ENCODE results near the gene C3AR1.
A peak's percentile ranks its signal among the peaks of the same experiment; 100 is the strongest.
"Not testable (repeated sequence)": the region's sequence is repeated elsewhere in the genome, so short reads cannot be mapped to it uniquely, and the experiment has no call there.

The C3AR1 gene

DNA sequence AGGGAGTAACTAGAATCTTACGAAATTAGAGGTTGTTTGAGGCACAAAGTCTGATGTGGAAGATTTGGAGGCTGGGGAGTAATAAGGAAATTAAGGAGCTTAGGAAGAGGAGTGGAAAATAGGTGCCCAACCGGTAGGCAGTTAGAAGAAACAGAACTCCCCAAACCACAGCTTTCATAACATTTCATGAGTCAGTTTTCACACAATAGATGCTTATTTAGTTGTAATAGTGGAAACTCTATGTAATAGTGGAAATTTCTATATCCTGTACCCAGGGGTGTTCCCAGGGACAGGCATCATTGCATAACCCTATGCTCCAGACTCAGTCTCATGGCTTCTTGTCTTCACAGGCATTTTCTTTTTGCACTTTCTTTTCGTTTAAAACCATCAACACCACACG lies 8.3 kb downstream of the C3AR1 start:
- DNase-seq (ENCODE audit: low read depth in 2 of 2, low spot score in 1 of 2) = no peak

DNA sequence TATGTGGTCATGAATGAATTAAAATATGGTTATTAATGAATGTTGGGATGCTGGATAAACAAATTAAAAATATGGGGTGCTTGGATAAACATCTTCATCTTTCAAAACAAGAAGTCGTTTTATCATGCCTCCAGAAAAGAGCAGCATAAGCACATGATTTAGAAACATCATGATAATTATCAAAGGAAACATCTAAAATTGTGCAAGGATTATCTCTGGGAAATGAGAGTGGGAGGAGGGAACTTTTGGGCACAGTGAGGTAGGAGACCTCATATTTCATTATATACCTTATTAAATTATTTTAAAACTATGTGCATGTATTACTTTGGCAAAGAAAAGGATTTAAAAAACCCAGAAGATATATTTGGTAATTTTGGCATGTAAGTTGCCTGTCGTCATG lies 8.9 kb downstream of the C3AR1 start:
- no peak for DNase-seq (ENCODE audit: low read depth in 2 of 2, low spot score in 1 of 2)

DNA sequence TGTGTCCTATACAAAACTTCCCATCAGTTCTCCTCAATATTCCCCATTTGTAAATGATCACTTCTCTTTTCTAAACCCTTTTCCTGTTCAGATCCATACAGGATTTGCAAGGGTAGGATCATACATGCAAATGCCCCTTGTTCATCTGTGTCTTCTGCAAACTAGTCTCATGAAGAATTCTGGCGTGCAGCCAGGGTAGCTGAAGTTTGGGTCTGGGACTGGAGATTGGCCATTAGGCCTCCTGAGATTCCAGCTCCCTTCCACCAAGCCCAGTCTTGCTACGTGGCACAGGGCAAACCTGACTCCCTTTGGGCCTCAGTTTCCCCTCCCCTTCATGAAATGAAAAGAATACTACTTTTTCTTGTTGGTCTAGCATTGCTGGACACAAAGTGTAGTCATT lies 11.3 kb downstream of the C3AR1 start:
- DNase-seq (ENCODE audit: low read depth in 2 of 2, low spot score in 1 of 2) = no peak

DNA sequence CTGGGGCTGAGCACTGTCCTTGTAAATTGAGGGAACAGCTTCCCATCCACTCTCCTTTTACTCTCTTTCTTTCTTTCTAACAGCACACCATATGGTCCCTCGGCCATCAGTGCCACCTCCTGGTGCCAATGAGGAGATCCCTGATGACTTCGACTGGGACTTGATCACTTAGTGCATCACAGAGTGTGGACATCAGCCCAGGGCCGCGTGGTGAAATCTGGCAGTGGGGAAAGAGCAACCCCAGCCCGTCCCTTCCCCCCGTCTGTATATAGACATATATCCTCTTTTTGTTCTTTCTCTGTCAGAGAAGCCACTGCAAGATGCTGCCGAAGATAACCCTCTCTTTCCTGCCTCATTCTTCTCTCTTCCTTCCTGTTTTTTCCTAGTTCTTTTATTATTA lies 13.5 kb downstream of the C3AR1 start:
- DNase-seq (ENCODE audit: low read depth in 2 of 2, low spot score in 1 of 2) = no peak

DNA sequence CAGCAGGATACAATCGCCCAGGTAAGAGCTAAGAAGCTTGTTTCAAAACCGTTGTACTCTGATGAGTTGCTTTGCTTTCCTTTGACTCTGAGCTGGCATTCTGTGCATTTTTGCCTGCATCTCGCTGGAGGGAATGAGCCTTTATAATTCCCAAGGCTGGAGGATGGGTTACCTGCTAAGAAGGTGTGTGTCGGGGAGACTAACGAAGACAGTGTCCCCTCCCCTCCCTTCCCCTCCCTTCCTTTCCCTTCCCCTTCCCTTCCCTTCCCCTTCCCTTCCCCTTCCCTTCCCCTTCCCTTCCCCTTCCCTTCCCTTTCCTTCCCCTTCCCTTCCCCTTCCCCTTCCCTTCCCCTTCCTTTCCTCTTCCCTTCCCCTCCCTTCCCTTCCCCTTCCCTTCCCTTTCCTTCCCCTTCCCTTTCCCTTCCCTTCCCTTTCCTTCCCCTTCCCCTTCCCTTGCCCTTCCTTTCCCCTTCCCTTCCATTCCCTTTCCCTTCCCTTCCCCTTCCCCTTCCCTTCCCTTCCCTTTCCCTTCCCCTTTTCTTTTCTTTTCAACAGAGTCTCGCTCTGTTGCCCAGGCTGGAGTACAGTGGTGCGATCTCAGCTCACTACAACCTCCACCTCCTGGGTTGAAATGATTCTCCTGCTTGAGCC lies 15.4 kb downstream of the C3AR1 start:
- DNase-seq (ENCODE audit: low read depth in 2 of 2, low spot score in 1 of 2) = no peak

DNA sequence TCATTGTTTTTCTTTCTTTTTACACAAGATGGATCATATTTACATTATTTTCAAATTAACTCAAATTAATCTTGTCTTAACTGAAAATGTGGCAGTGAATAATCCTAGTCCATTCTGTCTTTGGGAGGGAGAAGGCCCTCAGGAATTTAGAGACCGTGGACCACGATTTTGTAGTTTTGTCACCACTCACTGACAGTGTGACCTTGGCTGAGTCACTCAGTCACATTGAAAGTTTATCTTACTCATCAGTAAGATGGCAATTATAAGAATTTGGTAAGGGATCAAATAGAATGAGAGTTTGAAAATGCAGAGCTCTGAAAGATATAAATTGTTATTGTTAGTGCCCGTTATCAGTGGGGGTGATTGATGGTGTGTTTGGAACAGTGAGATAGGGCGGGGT lies 17.3 kb downstream of the C3AR1 start:
- no peak for DNase-seq (ENCODE audit: low read depth in 2 of 2, low spot score in 1 of 2)

DNA sequence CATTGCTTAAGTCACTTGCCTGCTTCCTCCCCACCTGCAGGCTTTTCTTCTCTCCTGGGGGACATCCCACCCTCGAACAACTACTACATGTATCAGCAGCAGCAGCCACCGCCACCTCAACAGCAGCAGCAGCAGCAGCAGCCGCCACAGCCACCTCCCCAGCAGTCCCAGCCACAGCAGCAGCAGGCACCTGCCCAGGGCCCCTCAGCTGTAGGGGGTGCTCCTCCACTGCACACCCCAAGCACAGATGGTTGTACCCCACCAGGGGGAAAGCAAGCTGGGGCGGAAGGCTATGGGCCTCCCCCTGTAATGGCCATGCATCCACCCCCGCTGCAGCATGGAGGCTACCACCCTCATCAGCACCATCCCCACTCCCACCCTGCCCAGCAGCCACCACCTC lies 18.3 kb downstream of the C3AR1 start:
- no peak for DNase-seq (ENCODE audit: low read depth in 2 of 2, low spot score in 1 of 2)

DNA sequence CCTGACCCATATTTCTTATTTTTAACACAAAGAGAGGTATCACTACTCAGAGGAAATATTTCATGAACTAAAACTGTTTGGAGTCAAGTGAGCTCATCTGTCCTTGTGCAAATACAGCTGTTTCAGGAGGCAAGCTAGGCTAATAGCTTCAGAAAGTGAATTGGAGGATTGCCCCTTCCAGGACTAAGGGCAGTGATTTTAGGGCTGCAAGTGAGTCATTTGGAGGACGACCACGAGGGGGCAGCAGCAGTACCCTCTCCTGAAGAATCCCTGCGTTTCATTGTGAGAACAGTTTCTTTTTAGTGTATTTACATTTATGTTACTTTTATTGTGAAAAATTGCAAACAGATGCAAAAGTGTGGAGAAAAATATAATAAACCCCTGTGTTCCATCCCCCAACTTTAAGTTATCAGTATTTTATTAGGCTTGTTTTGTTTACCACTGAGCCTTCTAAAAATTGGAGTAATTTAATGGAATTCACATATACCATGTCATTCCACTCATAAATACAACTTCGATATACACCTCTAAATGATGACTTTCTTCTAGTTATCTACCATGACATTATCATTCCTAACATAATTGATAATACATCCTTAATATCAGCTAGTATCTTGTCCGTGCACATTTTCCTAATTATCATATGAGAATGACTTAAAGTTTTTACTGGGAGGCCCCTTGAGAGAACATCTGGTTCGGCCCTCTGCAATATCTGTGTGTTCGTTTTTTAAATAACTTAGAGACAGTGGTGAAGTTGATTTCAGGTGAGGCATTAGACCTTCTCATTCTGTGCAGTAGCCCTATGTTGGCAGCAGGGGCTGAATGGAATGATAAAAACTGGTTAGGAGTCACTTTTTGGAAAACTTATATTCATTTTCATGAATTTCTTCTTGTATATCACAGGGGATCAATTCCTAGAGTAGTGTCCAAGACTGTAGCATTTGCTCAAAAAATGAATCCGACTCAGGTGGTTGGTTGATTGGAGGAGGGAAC lies 19.9 kb downstream of the C3AR1 start:
- DNase-seq (ENCODE audit: low read depth in 2 of 2, low spot score in 1 of 2) = peak; percentile 66 to 72

DNA sequence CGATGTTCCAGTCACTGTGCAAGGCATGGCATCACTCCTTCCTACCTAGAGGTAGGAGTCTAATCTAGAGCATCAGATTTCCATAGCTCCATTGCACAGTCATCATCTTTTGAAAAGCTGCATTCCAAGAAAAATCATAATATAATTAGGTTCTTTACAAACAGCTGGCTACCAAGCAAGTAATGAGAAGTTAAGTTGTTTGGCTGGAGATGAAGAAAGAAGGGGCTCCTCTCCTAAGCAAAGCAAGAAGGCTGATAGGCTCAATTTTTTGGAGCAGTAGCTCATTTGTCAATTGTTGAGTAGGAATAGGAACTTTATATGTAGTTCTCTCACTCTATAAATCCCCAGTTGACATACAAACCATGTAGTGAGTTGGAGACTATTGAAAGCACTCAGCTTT lies 25.4 kb downstream of the C3AR1 start:
- no peak for DNase-seq (ENCODE audit: low read depth in 2 of 2, low spot score in 1 of 2)

DNA sequence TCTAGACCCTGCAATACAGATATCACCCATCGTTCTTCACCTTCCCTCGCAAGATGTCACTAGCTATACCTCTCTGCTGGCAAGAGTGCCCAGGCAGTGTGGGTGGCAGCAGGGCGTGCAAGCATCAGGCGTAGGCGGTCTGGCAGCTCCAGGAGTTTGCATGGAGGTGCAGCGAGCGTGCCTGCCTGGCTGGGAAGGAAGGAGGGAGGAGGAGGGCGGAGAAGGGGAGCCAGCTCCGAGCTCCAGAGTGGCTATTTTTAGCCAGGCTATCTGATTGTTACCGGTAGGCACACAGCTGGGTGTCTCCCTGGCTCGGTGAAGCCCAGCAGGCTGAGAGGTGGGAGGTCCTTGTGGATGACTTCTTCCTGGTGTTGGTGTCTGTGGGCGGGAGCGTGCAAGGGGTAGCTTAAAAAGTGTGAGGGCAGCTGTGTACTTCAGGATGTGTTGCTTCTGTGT lies 27.5 kb downstream of the C3AR1 start:
- DNase-seq (ENCODE audit: low read depth in 2 of 2, low spot score in 1 of 2) = no peak

DNA sequence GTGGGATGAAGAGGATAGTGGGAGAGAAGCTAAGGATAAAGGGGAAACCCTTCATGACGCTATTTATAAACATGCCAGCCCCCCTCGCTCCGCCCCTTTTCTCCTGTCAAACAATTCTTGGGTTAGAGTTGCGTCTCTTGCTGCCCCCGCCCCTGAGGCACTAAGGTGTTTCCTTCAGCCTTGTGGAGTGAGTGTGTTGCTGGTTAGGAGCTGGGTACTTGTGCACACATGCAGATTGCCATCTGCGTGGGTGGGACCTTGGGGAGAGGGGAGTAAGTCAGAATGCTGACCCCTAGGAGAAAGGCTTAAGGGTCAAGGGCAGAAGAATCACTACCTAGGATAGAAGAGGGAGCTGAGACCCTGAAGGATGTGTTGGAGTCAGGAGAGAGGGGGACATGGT lies 28.2 kb downstream of the C3AR1 start:
- DNase-seq (ENCODE audit: low read depth in 2 of 2, low spot score in 1 of 2) = no peak

DNA sequence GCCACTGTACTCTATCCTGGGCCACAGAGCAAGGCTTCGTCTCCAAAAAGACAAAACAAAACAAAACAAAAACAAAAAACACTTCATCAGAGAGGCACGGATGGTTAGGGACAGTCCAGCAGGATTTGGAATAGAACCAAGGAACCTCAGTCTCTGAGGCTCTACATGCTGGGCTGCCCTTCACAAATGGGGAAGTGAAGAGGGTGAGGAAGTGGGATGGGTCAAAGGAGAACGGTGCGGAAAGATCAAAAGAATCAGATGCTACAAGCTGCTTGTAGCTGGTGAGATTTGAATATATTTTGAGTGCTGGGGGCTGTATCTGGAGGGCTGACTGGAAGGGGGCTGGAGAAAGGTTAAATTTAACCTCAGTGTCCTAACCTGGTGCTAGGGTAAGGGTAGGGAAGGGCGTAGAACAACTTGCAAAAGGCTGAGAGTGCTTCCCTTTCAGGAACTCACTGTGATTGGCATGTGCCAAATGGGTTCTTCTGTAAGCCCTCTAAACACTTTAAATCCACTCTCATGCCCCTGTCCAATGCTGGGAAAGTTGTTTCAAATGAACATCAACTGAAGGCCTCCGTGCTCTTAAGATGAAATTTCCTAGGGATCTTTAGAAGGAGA lies 29.0 kb downstream of the C3AR1 start:
- no peak for DNase-seq (ENCODE audit: low read depth in 2 of 2, low spot score in 1 of 2)

DNA sequence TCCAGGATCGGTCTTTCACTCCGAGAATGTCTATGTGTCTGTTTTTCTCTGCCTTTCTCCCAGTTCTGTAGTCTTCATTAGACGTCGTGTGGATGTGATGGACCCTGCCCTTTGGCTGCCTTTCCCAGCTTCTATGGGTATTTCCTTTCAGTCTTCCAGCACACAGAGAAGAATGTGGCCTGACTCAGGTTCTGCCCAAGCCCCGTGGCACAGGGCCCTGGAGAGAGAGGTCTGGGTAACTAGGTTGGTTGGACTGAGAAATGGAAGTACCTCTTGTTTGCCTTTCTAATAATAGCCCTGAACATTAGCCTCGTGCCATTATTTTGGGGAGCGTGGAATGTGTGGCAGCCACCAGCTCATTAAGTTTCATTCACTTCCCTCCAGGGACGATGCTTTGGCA lies 29.8 kb downstream of the C3AR1 start:
- DNase-seq (ENCODE audit: low read depth in 2 of 2, low spot score in 1 of 2) = no peak

DNA sequence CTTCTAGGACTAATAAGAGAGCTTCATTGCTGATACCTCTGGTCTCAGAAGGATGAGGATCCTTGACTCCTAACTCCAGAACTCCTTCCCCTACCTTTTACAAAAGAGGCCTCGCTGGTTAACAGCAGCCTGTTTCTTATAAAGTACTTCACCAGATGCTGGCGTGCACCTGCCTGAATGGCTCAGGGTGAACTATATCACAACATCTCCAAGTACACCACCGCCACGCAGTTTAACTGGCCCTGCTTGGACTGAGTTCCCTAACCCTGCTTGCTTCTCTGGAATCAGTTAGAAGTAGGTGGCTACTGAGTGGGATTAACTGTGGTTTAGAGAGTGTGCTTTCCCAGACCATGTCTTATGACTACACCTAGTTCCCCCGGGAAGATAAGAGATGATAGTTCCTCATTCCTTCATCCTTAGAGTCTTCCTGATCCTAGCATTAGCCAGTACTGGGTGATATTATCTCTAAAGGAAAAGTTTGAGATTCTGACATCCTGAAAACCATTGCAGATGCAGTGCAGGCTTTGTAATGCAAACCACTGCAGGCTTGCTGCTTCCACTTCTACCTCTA lies 30.6 kb downstream of the C3AR1 start:
- DNase-seq (ENCODE audit: low read depth in 2 of 2, low spot score in 1 of 2) = no peak

DNA sequence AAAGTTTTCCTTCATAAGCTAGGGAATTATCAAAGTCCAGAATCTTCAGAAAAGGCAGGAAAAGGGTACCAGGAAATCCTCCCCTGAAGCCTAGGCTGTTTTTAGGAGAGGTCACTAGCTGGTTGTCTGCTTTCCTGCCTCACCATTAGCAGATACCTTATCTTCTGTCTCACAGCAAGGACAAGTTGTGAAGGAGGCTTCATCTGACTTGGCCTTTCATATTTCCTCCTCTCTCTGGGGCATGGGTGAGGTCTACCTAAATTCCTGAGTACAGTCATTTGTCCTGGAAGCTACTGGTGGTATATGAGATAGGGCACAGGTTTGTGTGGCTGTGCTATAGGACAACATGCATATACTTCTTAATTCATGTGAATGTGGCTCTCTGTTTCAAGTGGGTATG lies 31.4 kb downstream of the C3AR1 start:
- DNase-seq (ENCODE audit: low read depth in 2 of 2, low spot score in 1 of 2) = no peak

DNA sequence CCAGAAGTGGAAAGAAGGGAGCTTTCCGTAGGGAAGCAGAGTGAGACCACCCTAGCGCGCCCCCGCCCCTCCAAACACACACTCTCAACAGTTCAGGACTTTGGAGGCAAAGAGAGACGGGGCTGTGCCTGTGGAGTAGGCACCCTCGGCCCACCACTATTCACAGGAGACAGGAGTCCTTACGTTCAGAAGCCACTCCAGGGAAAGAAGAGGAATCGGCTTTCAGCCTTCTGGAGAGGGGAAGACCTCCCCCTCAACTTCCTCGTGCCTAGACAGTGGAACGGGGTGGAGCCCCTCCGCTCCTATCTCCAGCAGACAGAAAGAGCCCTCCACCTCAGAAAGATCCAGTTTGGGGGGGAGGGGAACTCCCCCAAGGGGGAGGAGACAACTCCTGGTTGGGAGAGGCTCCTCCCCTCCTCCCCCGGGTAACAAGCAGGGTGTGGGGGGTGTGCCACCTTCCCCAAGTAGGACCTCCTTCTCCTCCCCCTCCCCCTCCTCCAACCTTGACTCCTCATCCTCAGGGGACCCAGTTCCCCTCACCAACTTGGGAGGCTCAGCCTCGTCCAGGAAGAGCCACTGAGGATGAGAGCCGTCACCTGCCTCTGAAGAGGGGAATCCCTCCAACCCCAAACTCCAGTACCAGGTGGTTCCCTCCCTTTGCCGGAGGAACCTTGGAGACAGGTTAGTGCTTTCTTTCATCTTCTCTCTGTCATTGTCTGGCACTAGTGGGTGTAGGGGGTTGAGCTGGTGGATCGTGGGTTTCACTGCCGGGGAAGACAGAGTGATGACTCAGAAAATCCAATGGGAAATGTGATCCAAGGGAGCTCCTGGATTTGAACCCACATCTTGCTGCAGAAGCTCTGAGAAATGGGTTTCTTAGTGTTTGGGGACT lies 32.8 kb downstream of the C3AR1 start:
- no peak for DNase-seq (ENCODE audit: low read depth in 2 of 2, low spot score in 1 of 2)

DNA sequence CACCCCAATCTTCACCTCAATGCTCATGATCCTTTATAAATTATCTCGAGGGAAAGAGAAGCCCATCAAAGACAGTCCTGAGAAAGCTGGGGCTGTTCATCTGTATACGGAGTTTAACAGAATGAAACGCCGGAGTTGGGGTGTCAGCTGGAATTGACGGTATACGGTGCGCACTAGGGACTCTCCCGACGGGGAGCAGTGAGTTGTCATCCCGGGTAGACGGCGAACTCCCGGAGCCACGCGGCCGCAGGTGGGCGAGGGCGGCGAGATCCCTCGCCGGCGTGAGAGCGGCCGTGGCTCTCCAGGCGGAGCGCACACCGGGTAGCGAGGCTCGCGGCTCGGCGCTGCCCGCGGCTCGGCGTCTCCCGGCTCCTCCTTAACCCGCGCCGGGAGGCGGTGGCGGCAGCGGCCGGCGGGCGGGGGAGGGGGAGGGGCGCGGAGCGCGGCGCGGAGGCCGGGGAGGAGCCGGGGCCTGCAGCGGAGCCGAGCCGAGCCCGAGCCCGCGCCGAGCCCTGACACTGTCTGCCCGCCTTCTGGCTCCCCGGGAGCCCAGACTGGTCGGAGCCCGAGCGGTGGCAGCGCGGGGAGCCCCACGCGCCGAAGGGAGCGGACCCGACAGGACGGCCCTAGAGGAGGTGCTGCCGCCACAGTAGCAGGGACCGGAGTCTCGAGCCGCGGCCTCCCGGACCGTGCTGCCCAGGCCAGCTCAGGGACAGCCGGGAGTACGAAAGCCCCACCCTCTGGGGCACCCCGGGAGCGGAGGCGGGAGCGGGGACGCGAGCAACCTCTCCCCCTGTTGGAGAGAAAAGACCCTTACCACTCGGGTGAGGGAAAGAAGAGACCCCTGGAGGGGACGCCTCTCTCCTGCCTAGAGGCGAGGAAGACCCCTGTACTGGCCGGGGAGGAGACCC lies 33.7 kb downstream of the C3AR1 start, which contains the start of gene FOXJ2:
Gene FOXJ2 (plus strand): TSS at position 475 of the 911 bp plus-strand sequence. CDS start 7,117 bp downstream, outside the sequence.
- peak; percentile 50 to 64 for DNase-seq (ENCODE audit: low read depth in 2 of 2, low spot score in 1 of 2)

DNA sequence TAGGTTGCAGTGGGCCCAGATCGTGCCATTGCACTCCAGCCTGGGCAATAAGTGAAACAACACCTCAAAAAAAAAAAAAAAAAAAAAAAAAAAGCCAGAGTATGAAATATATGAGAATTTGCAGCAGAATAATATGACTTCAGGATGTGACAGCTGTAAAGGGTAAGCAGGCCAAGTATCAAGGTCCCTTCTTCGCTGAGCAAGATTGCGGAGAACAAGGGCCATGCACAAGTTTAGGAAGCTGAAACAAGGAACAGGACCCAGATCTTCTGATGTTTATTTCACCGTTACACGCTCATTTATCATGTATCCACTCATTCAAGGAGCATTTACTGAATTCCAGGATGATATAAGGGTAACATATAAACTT lies 34.3 kb downstream of the C3AR1 start:
- DNase-seq (ENCODE audit: low read depth in 2 of 2, low spot score in 1 of 2) = no peak

DNA sequence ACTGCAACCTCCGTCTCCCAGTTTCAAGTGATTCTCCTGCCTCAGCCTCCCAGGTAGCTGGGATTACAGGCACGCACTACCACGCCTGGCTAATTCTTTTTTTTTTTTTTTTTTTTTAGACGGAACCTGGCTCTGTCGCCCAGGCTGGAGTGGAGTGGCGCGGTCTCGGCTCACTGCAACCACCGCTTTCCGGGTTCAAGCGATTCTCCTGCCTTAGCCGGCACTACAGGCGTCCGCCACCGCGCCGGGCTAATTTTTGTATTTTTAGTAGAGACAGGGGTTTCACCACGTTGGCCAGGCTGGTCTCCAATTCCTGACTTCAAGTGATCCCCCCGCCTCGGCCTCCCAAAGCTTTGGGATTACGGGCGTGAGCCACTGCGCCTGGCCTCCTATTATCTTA lies 35.1 kb downstream of the C3AR1 start:
- not testable (repeated sequence) for DNase-seq (ENCODE audit: low read depth in 2 of 2, low spot score in 1 of 2)

DNA sequence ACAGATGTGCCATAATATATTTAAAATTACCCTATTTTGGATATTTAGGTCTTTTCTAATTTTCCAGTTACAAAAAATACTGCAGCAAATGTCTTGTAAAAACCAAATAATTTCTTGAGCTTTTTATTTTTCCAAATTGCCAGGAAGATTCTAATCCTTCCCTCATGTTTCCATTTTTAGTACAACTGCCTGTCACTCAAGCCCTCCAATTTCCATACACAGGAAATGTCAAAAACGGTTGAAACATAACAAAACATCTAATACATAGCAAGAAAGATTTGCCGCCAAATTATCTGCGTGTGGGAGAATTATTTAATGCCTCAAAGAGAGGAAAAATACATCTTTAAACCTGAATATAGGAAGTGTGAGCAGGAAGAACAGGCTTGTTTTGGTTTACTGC lies 36.0 kb downstream of the C3AR1 start:
- no peak for DNase-seq (ENCODE audit: low read depth in 2 of 2, low spot score in 1 of 2)
